Body of pancreas (tissue), 4 donors: ENCODE measurements around the gene WDR5B.

Source experiments
- POLR2A ChIP-seq, 3 donors: fragments of 450-650 bp; IDR thresholded peaks; one replicate each; pipeline ENCODE4 v1.6.1; 2016; ENCODE audit warnings: antibody characterized with exemption in 3 of 3, mild to moderate bottlenecking in 2 of 3
- TF ChIP-seq, protein P1 (sequence below), 7 experiments: fragments of 450-650 bp in 4 of 7; fragments of 200-600 bp in 3 of 7; sonication (generic) in 3 of 7; IDR thresholded peaks; one replicate each; pipeline ENCODE4 v1.5.1; 2016 to 2019; ENCODE audit warnings: antibody characterized with exemption in 7 of 7

GRCh38 chr3:122397201-122397600 is 18.7 kb downstream of the WDR5B start:
- TF ChIP-seq, protein P1, sequence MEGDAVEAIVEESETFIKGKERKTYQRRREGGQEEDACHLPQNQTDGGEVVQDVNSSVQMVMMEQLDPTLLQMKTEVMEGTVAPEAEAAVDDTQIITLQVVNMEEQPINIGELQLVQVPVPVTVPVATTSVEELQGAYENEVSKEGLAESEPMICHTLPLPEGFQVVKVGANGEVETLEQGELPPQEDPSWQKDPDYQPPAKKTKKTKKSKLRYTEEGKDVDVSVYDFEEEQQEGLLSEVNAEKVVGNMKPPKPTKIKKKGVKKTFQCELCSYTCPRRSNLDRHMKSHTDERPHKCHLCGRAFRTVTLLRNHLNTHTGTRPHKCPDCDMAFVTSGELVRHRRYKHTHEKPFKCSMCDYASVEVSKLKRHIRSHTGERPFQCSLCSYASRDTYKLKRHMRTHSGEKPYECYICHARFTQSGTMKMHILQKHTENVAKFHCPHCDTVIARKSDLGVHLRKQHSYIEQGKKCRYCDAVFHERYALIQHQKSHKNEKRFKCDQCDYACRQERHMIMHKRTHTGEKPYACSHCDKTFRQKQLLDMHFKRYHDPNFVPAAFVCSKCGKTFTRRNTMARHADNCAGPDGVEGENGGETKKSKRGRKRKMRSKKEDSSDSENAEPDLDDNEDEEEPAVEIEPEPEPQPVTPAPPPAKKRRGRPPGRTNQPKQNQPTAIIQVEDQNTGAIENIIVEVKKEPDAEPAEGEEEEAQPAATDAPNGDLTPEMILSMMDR (IDR thresholded peaks at IDR 0.05), result no peak
- no peak for TF ChIP-seq POLR2A (IDR thresholded peaks at IDR 0.05)
